ENCODE measurements around the gene COA4.
"Not testable (repeated sequence)": the region's sequence is repeated elsewhere in the genome, so short reads cannot be mapped to it uniquely, and the experiment has no call there.

The COA4 gene

GRCh38 chr11:73876424-73877310 lies at the start of gene COA4, which contains the start of gene PAAF1:
Gene COA4, minus strand, starts transcription at chr11:73876846. Its CDS starts 3,468 bp downstream, at chr11:73873378.
Gene PAAF1, plus strand, starts transcription at chr11:73876999. Its CDS starts 23 bp downstream, at chr11:73877022.
- peak; percentile 98 for DNase-seq (ENCODE audit: low spot score)

DNA sequence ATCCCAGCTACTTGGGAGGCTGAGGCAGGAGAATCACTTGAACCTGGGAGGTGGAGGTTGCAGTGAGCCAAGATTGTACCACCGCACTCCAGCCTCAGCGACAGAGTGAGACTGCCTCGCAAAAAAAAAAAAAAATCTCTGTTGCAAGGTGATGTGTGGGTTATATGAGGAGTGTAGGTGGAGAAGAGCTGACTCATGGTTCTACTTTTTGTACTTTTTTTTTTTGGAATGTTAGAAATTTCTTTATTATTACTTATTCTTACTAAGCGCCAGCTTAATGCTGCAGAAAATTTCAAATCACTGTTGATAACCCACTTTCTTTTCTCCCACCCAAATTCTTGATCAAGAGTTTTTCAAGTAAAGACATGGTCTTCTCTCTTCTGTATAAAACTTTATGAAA lies 44.5 kb upstream of the COA4 start:
- no peak for DNase-seq (ENCODE audit: low spot score)

DNA sequence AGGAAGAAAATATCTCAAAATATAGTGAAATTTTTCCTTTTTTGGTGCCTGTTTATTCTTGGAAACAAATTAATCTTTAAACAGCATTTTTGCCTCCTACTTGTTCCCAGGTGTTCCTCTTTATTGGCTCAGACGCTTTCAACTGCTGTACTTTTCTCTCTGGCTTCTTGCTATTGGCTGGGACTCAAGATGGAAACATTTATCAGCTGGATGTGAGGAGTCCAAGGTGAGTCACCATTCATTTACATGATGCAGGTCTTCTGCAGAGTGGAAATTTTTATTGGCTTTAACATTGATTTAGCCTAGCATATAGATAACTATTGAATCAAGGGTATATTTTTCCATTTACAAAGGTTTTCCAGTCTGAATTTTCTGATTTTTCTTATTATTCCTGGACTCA lies 39.8 kb upstream of the COA4 start:
- no peak for DNase-seq (ENCODE audit: low spot score)

DNA sequence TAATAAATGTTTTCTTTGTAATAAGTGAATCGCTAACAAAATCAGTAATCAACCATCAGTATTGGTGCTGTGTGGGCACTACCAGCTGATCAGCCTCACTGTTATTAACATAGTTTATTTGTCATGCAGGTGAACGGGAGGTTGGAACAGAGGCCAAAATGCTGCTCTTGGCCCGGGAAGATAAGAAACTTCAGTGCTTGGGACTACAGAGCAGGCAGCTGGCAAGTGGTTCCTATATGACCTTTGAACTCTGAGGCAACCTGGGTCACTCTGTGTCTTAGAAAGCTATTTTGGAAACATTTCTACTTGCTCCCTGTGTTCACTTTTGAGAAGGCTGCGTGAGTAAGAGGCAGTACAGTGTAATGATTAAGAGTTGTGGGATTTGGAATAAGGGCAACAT lies 37.6 kb upstream of the COA4 start:
- DNase-seq (ENCODE audit: low spot score): no peak

DNA sequence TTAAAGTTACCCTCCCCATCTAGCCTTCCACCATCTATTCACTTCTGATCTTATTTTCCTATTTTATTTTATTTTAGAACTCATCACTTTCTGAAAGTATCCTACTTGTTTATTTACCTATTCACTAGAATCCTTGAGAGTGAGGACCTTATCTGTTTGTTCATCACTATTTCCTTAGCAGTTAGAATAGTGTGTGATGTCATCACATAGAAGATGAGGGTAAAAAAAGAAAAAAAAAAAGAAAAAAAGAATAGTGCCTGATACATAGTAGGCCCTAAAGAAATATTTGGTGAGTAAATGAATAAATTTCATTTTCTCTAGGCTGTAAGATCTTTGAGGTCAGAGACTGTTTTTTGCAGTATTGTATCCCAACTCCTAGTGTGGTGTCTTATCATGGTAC lies 36.8 kb upstream of the COA4 start:
- DNase-seq (ENCODE audit: low spot score): no peak

DNA sequence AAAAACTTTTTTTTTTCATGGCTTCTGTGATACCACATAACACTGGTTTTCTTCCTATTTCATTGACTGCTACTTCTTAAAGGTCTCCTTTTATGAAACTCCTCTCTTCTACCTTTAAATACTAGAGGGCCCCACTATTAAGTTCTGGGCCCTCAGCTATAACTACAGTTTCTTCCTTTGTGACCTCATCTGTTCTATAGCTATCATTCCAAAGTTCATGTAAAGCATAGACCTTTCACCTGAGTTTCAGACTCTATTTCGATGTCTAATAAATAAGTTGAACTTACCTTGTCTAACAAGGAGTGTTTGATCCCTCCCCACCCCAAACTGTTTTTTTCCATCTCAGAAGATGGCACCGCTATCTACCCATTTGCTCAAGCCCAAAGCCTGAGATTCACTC lies 35.4 kb upstream of the COA4 start:
- no peak for DNase-seq (ENCODE audit: low spot score)

- DNase-seq (ENCODE audit: low spot score): peak; percentile 4
These were observed 30.5 kb upstream of the COA4 start for GRCh38 chr11:73907191-73907590.

DNA sequence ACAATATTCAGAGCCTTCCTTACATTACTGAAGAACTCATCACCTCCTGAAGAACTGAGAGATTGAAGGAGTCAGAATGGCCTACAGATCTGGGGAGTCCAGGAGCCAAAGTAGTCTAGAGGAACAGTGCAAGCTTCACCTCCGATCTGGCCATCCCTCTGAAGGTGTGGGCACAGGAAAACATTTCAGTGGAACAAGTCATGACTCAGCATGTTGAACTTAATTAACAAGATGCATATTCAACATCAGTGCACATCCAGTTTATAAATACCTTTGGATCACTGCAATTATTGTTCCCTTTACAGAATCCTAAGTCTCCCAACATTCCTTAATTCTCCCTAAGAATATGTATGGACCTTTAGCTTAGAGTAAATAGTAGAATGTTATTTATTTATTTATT lies 25.7 kb upstream of the COA4 start:
- DNase-seq (ENCODE audit: low spot score): no peak

GRCh38 chr11:73894725-73895335 lies 18.2 kb upstream of the COA4 start:
- no peak for DNase-seq (ENCODE audit: low spot score)

DNA sequence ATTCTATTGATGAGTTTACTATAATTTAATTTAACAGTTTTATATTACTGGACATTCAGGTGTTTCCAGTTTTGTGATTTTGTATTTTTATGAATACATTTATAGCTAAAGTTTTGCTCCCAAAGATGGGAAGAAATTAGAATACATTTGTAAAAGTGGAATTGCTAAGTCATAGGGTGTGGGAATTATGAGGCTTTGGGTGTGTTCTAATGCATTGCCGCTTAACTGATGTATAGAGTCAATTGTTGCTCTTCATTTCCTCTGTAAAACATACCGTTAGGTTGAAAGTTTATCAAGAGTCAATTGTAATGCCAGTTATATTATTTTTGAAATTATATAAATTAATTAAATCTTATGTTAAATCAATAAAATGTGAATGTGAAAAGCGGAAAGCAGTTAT lies 16.4 kb upstream of the COA4 start:
- no peak for DNase-seq (ENCODE audit: low spot score)

DNA sequence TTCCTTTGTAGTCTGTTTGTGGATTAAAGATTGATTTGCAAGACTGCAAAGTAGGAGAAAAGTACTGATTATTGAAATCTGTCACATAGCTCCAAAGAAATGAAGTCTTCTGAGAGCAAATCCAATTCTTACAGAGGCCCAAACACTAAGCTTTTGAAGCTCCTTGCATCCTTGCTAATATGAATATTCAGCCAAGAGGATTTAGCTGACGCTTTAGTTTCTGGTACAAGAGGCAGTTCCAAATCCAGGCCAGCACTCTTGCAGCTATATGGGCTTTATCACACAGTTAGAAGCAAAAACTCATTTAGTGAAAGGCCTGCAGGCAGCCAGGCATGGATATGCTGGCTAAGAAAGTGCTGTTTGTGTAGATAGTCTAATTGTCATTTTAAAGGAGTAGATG lies 12.9 kb upstream of the COA4 start:
- no peak for DNase-seq (ENCODE audit: low spot score)

DNA sequence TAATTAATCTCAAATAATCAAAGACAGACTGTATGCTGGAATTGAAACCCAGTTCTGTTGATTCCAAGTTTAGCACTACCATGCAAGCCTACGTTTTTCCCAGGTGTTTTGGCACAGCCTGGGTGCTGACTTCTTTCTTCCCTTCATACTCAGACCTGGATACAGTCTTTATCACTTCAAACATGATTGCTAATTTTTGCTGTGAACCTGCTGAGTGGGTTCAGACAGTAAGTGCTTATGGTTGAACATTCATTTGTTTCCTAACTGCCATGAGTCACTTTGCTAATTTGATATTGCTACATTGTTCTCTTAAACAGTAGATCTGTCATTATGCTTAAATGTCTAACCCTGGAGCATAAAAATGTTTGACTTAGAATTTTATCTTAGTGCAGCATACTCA lies 12.4 kb upstream of the COA4 start:
- DNase-seq (ENCODE audit: low spot score): no peak

- no peak for DNase-seq (ENCODE audit: low spot score)
These were observed 11.6 kb upstream of the COA4 start for GRCh38 chr11:73888244-73888643.

- no peak for DNase-seq (ENCODE audit: low spot score)
These were observed 7.2 kb upstream of the COA4 start for GRCh38 chr11:73883856-73884255.

DNA sequence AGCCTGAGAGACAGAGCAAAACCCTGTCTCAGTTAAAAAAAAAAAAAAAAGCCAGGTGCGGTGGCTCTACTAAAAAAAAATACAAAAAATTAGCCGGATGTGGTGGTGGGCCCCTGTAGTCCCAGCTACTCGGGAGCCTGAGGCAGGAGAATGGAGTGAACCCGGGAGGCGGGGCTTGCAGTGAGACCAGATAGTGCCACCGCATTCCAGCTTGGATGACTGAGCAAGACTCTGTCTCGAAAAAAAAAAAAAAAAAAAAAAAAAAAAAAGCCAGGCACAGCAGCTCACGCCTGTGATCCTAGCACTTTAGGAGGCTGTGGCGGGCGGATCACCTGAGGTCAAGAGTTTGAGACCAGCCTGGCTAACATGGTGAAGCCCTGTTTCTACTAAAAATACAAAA lies 3.8 kb upstream of the COA4 start:
- not testable (repeated sequence) for DNase-seq (ENCODE audit: low spot score)

- no peak for DNase-seq (ENCODE audit: low spot score)
These were observed 2.1 kb upstream of the COA4 start for GRCh38 chr11:73878771-73879170.

- DNase-seq (ENCODE audit: low spot score): no peak
These were observed 806 bp downstream of the COA4 start for GRCh38 chr11:73875840-73876239.

GRCh38 chr11:73875380-73875779 lies 1.3 kb downstream of the COA4 start:
- no peak for DNase-seq (ENCODE audit: low spot score)

DNA sequence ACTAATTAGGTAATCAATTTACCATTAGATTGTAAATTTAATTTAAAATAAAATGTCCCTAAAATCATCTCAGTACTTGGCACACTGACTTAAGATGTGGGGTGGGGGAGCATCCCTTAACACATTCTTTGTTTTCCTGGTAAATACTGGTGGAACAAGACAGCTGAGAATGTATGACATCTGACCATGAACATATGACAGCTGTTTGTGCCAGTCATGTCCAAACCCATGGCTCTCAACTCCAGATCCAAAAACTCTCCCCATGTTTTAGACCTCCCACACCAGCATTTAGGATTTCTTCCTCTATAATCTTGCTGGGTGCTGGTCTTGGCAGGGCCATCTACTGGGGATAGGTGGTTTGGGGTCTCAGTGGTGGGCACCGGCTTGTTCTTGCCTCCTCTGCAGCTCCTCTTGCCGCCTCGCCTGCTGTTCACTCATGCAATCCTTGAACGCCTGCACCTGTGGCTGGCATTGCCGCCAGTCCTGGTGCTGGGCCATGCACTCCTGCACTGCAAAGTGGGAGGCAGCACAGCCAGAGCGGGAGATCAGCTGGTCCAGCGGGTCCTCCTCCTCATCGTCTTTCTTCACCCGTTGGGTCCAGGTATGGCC lies 3.8 kb downstream of the COA4 start:
- no peak for DNase-seq (ENCODE audit: low spot score)

GRCh38 chr11:73870261-73870660 lies 6.4 kb downstream of the COA4 start:
- DNase-seq (ENCODE audit: low spot score): no peak

- DNase-seq (ENCODE audit: low spot score): peak; percentile 73
These were observed 7.2 kb downstream of the COA4 start for GRCh38 chr11:73869332-73869949.

- peak; percentile 20 for DNase-seq (ENCODE audit: low spot score)
These were observed 10.1 kb downstream of the COA4 start for GRCh38 chr11:73866586-73866996.
